Adipocyte (in vitro differentiated cells): ENCODE results near the gene ADSS1.

Source experiments
- DNase-seq: peaks from one replicate; pipeline ENCODE4 v3.0.0-alpha.2; 2015; ENCODE audit warnings: low read depth
- H3K27me3 ChIP-seq: replicated peaks from 2 replicates; pipeline ENCODE4 v1.7.0; 2013; ENCODE audit warnings: mild to moderate bottlenecking, low read length, moderate library complexity; ENCODE audit not compliant: control insufficient read depth, insufficient read depth
- H3K36me3 ChIP-seq: 2 replicates; pipeline ENCODE4 v1.7.0; 2013; ENCODE audit warnings: low read length, mild to moderate bottlenecking, moderate library complexity; ENCODE audit not compliant: control insufficient read depth, insufficient read depth, severe bottlenecking
- H3K4me1 ChIP-seq: 2 replicates; pipeline ENCODE4 v1.7.0; 2013; ENCODE audit warnings: mild to moderate bottlenecking, low read length, moderate library complexity; ENCODE audit not compliant: control insufficient read depth, insufficient read depth
- H3K4me3 ChIP-seq: 2 replicates; pipeline ENCODE4 v1.7.0; 2013; ENCODE audit warnings: mild to moderate bottlenecking, low read length, moderate library complexity
- H3K9ac ChIP-seq: 2 replicates; pipeline ENCODE4 v1.7.0; 2013; ENCODE audit warnings: mild to moderate bottlenecking, low read length, moderate library complexity
- H3K9me3 ChIP-seq: 2 replicates; pipeline ENCODE4 v1.7.0; 2013; ENCODE audit warnings: mild to moderate bottlenecking, low read length, moderate library complexity; ENCODE audit not compliant: control insufficient read depth

ADSS1 gene

DNA sequence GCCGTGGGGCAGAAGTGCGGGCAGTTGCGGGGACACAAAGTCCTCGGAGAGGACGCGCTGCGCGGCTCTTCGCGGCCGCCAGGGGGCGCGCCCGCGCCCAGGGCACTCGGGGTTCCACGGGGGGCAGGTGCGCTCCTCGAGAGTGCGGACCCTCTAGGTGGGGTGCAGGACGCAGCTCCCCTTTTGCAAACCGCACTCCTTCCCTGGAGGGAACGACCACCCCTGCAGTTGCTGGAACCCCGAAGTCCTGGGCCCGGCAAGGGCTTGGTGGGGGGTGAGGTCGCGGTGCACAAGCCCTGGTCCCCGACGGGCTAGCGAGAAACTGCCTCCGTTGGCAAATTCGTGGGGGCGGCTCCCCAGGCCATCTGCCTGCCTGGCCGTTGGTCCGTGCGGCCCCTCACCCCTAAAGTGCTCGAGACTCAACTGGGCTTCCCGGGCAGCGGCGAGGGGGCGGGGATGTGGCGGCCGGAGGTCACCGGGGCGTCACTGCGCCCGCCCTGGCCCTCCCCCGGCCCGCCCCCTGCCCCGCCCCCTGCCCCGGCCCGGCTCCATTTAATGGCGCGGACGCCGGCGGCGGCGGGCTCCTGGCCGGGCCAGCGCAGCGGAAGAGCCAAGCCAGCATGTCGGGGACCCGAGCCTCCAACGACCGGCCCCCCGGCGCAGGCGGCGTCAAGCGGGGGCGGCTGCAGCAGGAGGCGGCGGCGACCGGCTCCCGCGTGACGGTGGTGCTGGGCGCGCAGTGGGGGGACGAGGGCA lies at the start of gene ADSS1:
Gene ADSS1, plus strand, starts transcription at position 579 of the 756 bp plus-strand sequence. Its CDS starts 42 bp downstream, at position 621.
- no peaks in the 10 kb centered on the region for H3K9me3 ChIP-seq
- peaks cover 18% of the 10 kb centered on the region for H3K36me3 ChIP-seq
- peak; percentile 66 for DNase-seq

DNA sequence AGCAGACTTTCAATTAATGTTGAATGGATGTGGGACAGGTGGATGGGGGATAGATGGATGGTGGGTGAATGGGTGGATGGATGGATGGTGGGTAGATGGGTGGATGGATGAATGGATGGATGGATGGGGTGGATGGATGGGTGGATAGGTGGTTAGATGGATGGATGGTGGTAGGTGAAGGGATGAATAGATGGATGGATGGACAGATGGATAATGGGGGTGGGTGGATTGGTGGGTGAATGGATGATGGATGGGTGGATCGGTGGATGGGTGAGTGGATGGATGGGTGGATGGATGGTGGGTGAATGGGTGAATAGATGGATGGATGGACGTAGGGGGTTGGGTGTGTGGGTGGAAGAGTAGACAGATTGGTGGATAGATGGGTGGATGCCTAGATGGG lies 48.6 kb upstream of the ADSS1 start:
- Histone ChIP-seq H3K4me1 (peaks cover 19% of the 10 kb centered on the region), H3K4me3 (no peak overlapping the region), H3K9me3 (no peaks in the 10 kb centered on the region), H3K9ac (no peak overlapping the region), H3K36me3 (no peaks in the 10 kb centered on the region), H3K27me3 (no peaks in the 10 kb centered on the region)
- no peak for DNase-seq

More for the DNA sequence above, at the start of gene ADSS1:
- Histone ChIP-seq H3K4me1 (peaks cover 40% of the 10 kb centered on the region), H3K9ac (peak within 1 kb of the TSS; percentile 71), H3K27me3 (peaks cover 3% of the 10 kb centered on the region), H3K4me3 (peak within 1 kb of the TSS; percentile 73)

DNA sequence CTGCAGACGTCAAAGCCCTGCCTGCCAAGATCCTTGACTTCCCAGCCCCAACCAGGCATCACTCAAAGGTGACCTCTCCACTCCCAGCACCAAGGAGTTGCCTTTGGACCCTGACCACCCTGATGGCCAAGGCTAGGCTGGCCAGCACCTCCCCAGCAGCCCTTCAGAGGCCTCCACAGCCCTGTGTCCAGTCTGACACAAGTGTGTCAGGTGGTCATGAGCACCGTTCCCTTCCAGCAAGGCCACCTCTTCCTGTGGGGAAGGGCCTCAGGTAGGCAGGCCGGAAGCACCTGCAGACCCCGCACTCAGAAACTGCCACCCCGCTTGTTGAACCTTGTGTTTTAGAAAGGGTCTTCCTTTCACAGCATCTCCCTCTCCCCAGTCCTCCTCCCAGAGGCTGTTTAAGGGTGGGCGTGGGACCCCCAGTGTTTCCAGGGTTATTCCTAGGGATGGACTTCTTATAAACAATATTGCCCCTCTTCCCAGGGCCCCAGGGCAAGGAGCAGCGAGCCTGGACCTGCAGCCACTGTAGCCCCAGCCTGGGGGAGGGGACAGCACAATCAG lies 47.8 kb upstream of the ADSS1 start:
- Histone ChIP-seq H3K4me1 (peaks cover 27% of the 10 kb centered on the region), H3K36me3 (no peaks in the 10 kb centered on the region), H3K9me3 (no peaks in the 10 kb centered on the region)

DNA sequence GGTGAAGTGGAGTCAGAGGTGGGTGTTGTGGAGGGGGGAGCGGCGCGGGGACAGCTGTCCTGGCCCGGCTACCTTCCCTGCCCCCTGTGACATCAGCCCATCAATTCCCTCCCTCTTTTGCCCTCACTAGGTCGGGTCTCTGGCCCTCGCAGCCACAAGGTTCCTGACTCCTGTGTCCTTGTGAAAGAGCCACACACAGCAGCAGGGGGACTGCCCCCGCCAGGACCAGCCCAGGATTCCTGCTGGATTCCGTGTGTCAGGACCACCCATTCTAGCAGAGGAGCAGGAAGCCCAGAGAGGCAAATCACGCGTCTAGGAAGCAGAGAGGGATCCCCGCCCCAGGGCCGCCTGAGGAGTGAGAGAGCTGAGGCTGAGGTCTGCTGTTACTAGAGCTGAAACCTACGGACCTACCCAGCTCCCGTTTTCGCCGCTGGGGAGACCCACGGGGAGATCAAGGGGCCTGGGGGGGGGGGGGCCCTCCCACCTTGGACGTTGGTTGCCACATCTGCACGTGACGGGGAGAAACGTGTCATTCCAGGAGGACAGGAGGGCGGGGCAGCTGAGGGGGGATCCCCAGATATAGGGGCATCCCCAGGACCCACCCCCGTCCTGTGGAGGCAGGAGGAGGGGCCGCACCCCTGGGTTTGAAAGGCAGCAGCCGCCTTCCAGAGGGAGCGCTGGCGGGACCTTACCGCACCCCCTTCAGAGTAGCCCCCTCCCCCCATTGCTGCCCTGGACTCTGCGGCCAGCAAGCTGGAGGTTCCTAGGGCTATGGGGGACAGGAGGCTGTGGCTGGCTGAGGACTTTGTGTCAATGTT lies 47.1 kb upstream of the ADSS1 start:
- Histone ChIP-seq H3K9ac (peak overlapping the region; percentile 84), H3K4me1 (peaks cover 34% of the 10 kb centered on the region), H3K27me3 (no peaks in the 10 kb centered on the region), H3K9me3 (no peaks in the 10 kb centered on the region), H3K4me3 (peak overlapping the region; percentile 76), H3K36me3 (no peaks in the 10 kb centered on the region)
- DNase-seq: no peak

More for the DNA sequence above, 47.8 kb upstream of the ADSS1 start:
- H3K27me3 ChIP-seq: no peaks in the 10 kb centered on the region
- no peak for DNase-seq
- H3K4me3 ChIP-seq: no peak overlapping the region
- no peak overlapping the region for H3K9ac ChIP-seq

DNA sequence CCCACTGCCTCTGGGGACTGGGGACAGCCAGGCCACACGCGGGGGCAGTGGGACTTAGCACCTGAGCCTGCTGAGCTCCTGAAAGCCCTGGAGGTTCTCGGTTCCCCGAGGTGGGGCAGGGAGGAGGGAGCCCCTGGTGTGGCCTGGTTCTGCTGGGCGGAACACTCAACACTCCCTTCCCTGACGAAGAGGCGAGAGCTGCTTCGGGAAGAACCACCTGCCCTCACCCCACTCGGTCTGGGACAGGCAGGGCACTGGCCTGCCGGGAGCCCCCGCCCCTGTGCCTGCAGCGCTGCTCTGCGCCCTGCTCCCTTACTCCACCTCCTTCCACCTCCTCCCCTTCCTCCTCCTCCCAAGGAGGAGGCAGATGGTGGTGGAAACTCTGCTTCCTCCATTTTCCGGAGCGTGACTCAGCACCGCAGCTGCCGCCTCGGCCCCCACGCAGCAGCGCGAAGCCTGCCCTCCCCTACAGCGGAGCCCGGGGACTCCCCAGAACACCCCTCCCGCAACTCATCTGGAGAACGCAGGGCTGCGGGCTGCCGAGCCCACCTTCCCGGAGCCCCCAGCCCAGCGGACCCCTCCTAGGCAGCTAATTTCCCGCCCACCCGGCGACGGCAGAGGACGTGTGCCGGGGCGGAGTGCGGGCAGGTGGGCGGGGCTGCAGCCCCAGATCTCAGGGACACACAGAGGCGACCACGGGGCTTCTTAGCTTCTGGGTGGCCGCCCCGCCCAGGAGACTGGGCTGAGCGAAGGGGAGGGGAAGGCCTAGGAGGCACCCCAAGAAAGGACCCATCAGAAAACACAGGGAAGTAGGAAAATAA lies 46.3 kb upstream of the ADSS1 start:
- H3K36me3 ChIP-seq: no peaks in the 10 kb centered on the region

DNA sequence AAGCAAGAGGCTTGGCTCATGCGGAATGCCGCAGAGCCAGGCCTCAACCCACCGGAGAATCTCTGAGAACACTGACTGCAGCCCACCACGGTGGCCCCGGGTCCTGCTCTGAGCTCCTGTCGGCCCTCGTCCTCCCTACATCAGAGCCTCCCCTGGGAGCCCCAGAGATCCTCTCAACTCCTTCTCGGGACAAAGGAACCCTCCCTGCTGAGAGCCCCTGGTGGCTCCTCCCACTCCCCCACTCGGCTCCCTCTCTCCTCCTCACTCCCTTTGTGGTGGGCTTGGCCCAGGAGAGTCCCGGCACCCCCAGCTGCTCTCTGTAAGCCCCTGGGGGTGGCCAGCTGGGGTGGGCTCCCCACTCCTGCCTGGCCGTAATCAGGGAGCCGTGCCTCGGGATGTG lies 45.7 kb upstream of the ADSS1 start:
- peak overlapping the region; percentile 84 for H3K9ac ChIP-seq
- H3K27me3 ChIP-seq: no peaks in the 10 kb centered on the region
- H3K4me1 ChIP-seq: peaks cover 41% of the 10 kb centered on the region
- H3K9me3 ChIP-seq: no peaks in the 10 kb centered on the region
- H3K36me3 ChIP-seq: no peaks in the 10 kb centered on the region
- peak overlapping the region; percentile 76 for H3K4me3 ChIP-seq
- peak; percentile 58 for DNase-seq

More for the DNA sequence above, 46.3 kb upstream of the ADSS1 start:
- Histone ChIP-seq H3K4me3 (peak overlapping the region; percentile 76), H3K27me3 (no peaks in the 10 kb centered on the region), H3K9ac (peak overlapping the region; percentile 84), H3K4me1 (peaks cover 41% of the 10 kb centered on the region), H3K9me3 (no peaks in the 10 kb centered on the region)
- peak; percentile 79 for DNase-seq

DNA sequence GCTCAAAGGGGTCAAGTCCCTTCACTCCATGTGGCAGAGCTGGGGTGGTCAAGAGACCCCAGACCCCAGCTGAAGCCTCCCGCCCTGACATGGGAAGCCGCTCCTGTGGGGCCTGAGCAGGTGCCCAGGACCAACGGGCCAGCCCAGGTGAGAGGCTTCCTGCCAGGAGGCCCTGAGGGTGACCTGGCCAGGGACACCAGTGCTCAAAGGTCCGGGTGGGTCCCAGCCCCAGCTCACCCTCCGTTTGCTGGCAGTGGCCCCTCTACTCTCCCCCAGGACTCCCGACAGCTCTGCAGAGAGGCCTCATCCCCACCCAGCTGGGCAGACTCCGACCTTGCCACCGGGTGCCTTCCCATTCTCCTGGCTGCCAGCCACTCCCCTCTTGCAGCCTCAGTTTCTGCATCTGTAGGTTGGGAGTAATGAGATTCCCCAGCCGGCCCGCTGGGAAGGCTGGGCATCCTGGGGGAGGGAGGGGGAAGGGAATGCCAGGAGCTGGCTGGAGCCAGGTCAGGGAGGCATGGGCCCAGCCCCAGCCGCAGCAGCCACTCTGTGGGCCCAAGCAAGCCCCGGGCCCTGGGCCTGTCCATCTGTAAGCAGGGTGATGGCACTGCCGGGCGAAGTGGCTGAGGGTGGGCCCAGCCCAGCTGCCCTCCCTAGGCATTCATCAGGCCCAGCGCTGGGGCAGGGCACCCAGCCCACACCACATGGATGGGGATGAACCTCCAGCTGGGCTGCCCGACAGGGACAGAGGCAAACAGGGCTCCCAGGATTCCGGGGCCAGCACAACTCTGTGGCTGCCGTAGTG lies 44.9 kb upstream of the ADSS1 start:
- Histone ChIP-seq H3K4me3 (no peak overlapping the region), H3K9me3 (no peaks in the 10 kb centered on the region), H3K36me3 (no peaks in the 10 kb centered on the region), H3K9ac (peak overlapping the region; percentile 84), H3K27me3 (no peaks in the 10 kb centered on the region), H3K4me1 (peaks cover 41% of the 10 kb centered on the region)
- no peak for DNase-seq

DNA sequence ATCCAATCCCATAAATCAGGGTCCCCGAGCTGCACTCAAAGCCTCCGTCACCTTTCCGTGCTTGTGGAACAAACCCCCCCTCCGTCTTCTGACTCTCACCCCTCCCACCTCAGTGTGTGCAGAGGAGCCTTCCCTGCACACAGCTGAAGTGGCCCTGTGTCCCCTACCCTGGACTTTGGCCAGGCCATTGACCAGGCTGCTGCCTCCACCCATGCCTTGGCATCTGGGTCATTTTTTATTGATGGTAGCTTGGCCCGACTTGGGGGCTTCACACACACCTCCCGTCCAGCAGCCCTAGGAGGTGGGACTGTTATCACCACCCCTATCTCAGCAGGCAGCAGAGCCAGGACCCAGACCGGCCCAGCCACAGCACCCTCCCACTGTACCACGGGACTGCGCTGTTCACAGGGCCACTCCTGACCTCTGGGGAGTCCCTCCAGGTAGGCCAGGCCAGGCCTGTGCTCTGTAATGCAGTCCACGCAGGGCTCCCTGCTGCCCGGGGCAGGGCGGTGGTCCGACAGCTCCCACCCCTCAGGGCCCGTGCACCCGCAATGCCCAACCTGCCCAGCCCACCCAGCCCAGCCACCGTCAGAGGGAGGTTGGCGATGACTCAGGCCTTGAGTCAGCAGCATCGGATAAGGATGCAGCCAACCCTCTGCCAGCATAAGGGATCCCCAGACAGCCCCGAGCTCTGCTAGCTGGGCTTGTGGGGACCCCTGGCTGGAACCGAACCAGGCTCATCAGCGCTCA lies 43.8 kb upstream of the ADSS1 start:
- Histone ChIP-seq H3K27me3 (no peaks in the 10 kb centered on the region), H3K9ac (peak overlapping the region; percentile 68), H3K9me3 (no peaks in the 10 kb centered on the region), H3K4me1 (peaks cover 41% of the 10 kb centered on the region), H3K36me3 (no peaks in the 10 kb centered on the region), H3K4me3 (peak overlapping the region; percentile 55)
- DNase-seq: peak; percentile 78

DNA sequence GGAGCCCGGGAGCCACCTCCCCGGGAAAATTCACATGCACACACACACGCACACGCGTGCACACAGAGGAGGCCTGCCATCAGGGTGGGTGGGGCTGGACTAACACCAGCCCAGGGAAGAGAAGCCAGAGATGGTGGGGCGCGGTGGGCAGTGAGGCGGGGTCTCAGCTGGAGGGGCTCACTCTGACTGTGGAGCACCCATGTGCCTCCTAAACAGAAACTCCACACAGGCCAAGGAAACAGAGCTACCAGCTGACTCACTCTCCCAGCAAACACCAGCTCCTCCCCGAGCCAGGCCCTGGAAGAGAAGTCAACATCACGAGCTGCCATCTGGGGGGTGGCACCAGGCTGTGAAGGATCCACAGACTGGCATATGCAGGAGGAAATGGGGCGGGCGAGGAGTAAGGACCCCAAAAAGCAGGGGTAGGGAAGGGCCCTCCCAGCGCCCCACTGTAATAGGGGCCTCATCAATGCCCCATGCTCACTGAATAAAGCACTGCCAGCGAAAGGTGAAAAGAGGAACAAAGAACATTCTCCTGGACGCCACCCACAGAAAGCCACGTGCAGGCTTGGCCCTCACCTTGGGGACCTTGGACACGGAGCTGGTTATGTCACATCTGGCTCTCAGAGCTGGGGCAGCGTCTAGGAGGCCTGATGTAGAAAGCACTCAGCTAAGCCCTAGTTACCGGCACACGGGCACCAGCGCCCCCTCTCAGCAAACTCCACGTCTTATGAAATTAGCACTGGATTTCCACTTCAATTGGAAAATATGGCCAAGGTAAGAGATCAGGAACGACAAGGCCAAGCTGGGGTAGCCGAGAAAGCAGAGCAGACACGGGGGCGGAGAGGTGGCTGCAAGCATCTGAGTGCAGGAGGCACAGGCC lies 43.0 kb upstream of the ADSS1 start:
- H3K36me3 ChIP-seq: no peaks in the 10 kb centered on the region
- peaks cover 41% of the 10 kb centered on the region for H3K4me1 ChIP-seq
- no peaks in the 10 kb centered on the region for H3K9me3 ChIP-seq
- peak; percentile 71 for DNase-seq
- no peaks in the 10 kb centered on the region for H3K27me3 ChIP-seq
- H3K4me3 ChIP-seq: peak overlapping the region; percentile 71
- peak overlapping the region; percentile 68 for H3K9ac ChIP-seq
